ENCODE measurements around the gene TPK1. TPM values are rescaled to one million over a fixed set of nuclear protein-coding genes. Genes with fewer than 3 reads are reported as not detected.

Gene TPK1
- polyA plus RNA-seq, 1 of the 3 experiments (the other 2 are of a cell fraction) = 3.3 TPM

GRCh38 chr7:144659211-144659610, 176.6 kb downstream of the TPK1 start:
- POLR2A ChIA-PET = no interaction called here
- Histone ChIP-seq H2AFZ (ENCODE audit: low read depth) (no peak overlapping the region), H3K4me2 (no peak overlapping the region), H3F3A (replicated peaks; ENCODE audit: insufficient read depth) (no peaks in the 10 kb centered on the region), H3K4me1 (ENCODE audit: control insufficient read depth in 1 of 2, insufficient read depth in 2 of 2, low read depth in 1 of 2, low read length in 1 of 2) (no peaks in the 10 kb centered on the region), H3K79me2 (ENCODE audit: insufficient read depth) (no peaks in the 10 kb centered on the region), H3K9ac (no peak overlapping the region), H3K4me3 (ENCODE audit: low read depth in 2 of 2, low read length in 1 of 2) (no peak overlapping the region), H3K9me3 (no peaks in the 10 kb centered on the region), H4K20me1 (ENCODE audit: insufficient read depth) (no peaks in the 10 kb centered on the region), H3K9me2 (no peaks in the 10 kb centered on the region), H3K27me3 (ENCODE audit: insufficient read depth) (no peaks in the 10 kb centered on the region), H3K27ac (ENCODE audit: low read depth in 2 of 2, low read length in 1 of 2) (no peak overlapping the region), H3K36me3 (replicated peaks in 1 of 2; ENCODE audit: control insufficient read depth in 1 of 2, insufficient read depth in 2 of 2, low read length in 1 of 2) (no peaks in the 10 kb centered on the region)
- TF ChIP-seq MAX (IDR thresholded peaks at IDR 0.05; ENCODE audit: low read depth) (no peak), CTCF (IDR thresholded peaks at IDR 0.05) (no peak), USF1 (IDR thresholded peaks at IDR 0.05; ENCODE audit: borderline replicate concordance, low read depth) (no peak), ZBTB33 (IDR thresholded peaks at IDR 0.05; ENCODE audit: borderline replicate concordance, low read depth) (no peak), RXRA (IDR thresholded peaks at IDR 0.05; ENCODE audit: borderline replicate concordance, low read depth) (no peak), NRF1 (IDR thresholded peaks at IDR 0.05; ENCODE audit: low read depth, low read length) (no peak)
- WGBS (ENCODE audit: low lambda C conversion rate) = 8% methylated on average over 9 of the region's 9 CpGs
- CTCF ChIA-PET = no interaction called here
- no peak for DNase-seq

- H2AFZ ChIP-seq (ENCODE audit: low read depth) = no peak overlapping the region
- no peaks in the 10 kb centered on the region for H3K79me2 ChIP-seq (ENCODE audit: insufficient read depth)
- H3K9ac ChIP-seq = no peak overlapping the region
- POLR2A ChIA-PET = no interaction called here
- 5% methylated on average over 6 of the region's 6 CpGs for WGBS (ENCODE audit: low lambda C conversion rate)
- no peaks in the 10 kb centered on the region for H3K4me1 ChIP-seq (ENCODE audit: control insufficient read depth in 1 of 2, insufficient read depth in 2 of 2, low read depth in 1 of 2, low read length in 1 of 2)
- H3K27ac ChIP-seq (ENCODE audit: low read depth in 2 of 2, low read length in 1 of 2) = no peak overlapping the region
- no peak overlapping the region for H3K4me3 ChIP-seq (ENCODE audit: low read depth in 2 of 2, low read length in 1 of 2)
- no peak overlapping the region for H3K4me2 ChIP-seq
- no peaks in the 10 kb centered on the region for H3K9me3 ChIP-seq
- H4K20me1 ChIP-seq (ENCODE audit: insufficient read depth) = no peaks in the 10 kb centered on the region
- H3K27me3 ChIP-seq (ENCODE audit: insufficient read depth) = no peaks in the 10 kb centered on the region
- no peaks in the 10 kb centered on the region for H3K9me2 ChIP-seq
- no peaks in the 10 kb centered on the region for H3K36me3 ChIP-seq (replicated peaks in 1 of 2; ENCODE audit: control insufficient read depth in 1 of 2, insufficient read depth in 2 of 2, low read length in 1 of 2)
- no peak for DNase-seq
- H3F3A ChIP-seq (replicated peaks; ENCODE audit: insufficient read depth) = no peaks in the 10 kb centered on the region
- CTCF ChIA-PET = interaction anchor here (0.7 kb wide), 1 partner anchor 81 kb away, joined by 3 read pairs; no protein-coding TSS in a partner anchor
- TF ChIP-seq IRF3 (IDR thresholded peaks at IDR 0.05; ENCODE audit: low read depth, low read length) = no peak
- no peak for TF ChIP-seq SMC3 (IDR thresholded peaks at IDR 0.05; ENCODE audit: low read depth, low read length)
- TF ChIP-seq REST (IDR thresholded peaks at IDR 0.05; ENCODE audit: low read depth, low read length) = no peak
- TF ChIP-seq FOXM1 (IDR thresholded peaks at IDR 0.05; ENCODE audit: low read depth) = no peak
- TF ChIP-seq RCOR1 (IDR thresholded peaks at IDR 0.05; ENCODE audit: low read length) = no peak
- TF ChIP-seq JUND (IDR thresholded peaks at IDR 0.05) = no peak
- TF ChIP-seq USF2 (IDR thresholded peaks at IDR 0.05; ENCODE audit: borderline replicate concordance, low read depth, low read length) = no peak
- TF ChIP-seq MXI1 (IDR thresholded peaks at IDR 0.05; ENCODE audit: low read depth, low read length) = no peak
- no peak for TF ChIP-seq NRF1 (IDR thresholded peaks at IDR 0.05; ENCODE audit: low read depth, low read length)
- no peak for TF ChIP-seq YY1 (IDR thresholded peaks at IDR 0.05; ENCODE audit: low read depth)
Observed at GRCh38 chr7:144656965-144657517, 178.8 kb downstream of the TPK1 start.
